Measurements from ENCODE around the gene ALK. TPM values are rescaled to one million over a fixed set of nuclear protein-coding genes. Genes with fewer than 3 reads are reported as not detected.

The ALK gene
- total RNA-seq, 2 donors from 2014 or later: 0.13 to 0.46 TPM

- TF ChIP-seq CTCF (conservative IDR thresholded peaks at IDR 0.05): no peak
- H3K4me1 ChIP-seq (ENCODE audit: control insufficient read depth, insufficient read depth, low read length): no peaks in the 10 kb centered on the region
- H3K9me3 ChIP-seq (ENCODE audit: control insufficient read depth, low read length): no peaks in the 10 kb centered on the region
- H3K4me3 ChIP-seq (ENCODE audit: low read length): no peak overlapping the region
- no peak overlapping the region for H3K9ac ChIP-seq (ENCODE audit: extremely low read depth, low read length, poor library complexity, severe bottlenecking)
- no peak for DNase-seq
- peaks cover 2% of the 10 kb centered on the region for H3K27me3 Mint-ChIP-seq (ENCODE audit: insufficient read depth)
- H3K27me3 ChIP-seq (ENCODE audit: control insufficient read depth, insufficient read depth, low read length, poor library complexity, severe bottlenecking): no peaks in the 10 kb centered on the region
- H3K36me3 ChIP-seq (ENCODE audit: control insufficient read depth, insufficient read depth, low read length): no peaks in the 10 kb centered on the region
- WGBS, 2 experiments (ENCODE audit: insufficient coverage in 1 of 2, insufficient read length in 1 of 2): 90 to 95% methylated on average over 2 of the region's 2 CpGs
- H3K27ac ChIP-seq (ENCODE audit: low read depth, low read length): no peak overlapping the region
- no peaks in the 10 kb centered on the region for H3K9me3 Mint-ChIP-seq
- H3K36me3 Mint-ChIP-seq (ENCODE audit: low read depth): no peaks in the 10 kb centered on the region
- peaks cover 3% of the 10 kb centered on the region for H3K4me1 Mint-ChIP-seq
- H3K27ac Mint-ChIP-seq: no peak overlapping the region
- H3K4me3 Mint-ChIP-seq: no peak overlapping the region
Observed at GRCh38 chr2:29573147-29573546, 348.2 kb downstream of the ALK start.

GRCh38 chr2:29570539-29570938, 350.8 kb downstream of the ALK start:
- no peaks in the 10 kb centered on the region for H3K9me3 Mint-ChIP-seq
- H3K9ac ChIP-seq (ENCODE audit: extremely low read depth, low read length, poor library complexity, severe bottlenecking): no peak overlapping the region
- no peaks in the 10 kb centered on the region for H3K4me1 Mint-ChIP-seq
- no peak overlapping the region for H3K4me3 ChIP-seq (ENCODE audit: low read length)
- H3K4me1 ChIP-seq (ENCODE audit: control insufficient read depth, insufficient read depth, low read length): no peaks in the 10 kb centered on the region
- no peak for TF ChIP-seq CTCF (conservative IDR thresholded peaks at IDR 0.05)
- DNase-seq: no peak
- no peaks in the 10 kb centered on the region for H3K36me3 ChIP-seq (ENCODE audit: control insufficient read depth, insufficient read depth, low read length)
- peaks cover 2% of the 10 kb centered on the region for H3K27me3 Mint-ChIP-seq (ENCODE audit: insufficient read depth)
- no peaks in the 10 kb centered on the region for H3K9me3 ChIP-seq (ENCODE audit: control insufficient read depth, low read length)
- H3K27me3 ChIP-seq (ENCODE audit: control insufficient read depth, insufficient read depth, low read length, poor library complexity, severe bottlenecking): no peaks in the 10 kb centered on the region
- H3K4me3 Mint-ChIP-seq: no peak overlapping the region
- no peak overlapping the region for H3K27ac Mint-ChIP-seq
- no peaks in the 10 kb centered on the region for H3K36me3 Mint-ChIP-seq (ENCODE audit: low read depth)
- H3K27ac ChIP-seq (ENCODE audit: low read depth, low read length): no peak overlapping the region
- WGBS, 2 experiments (ENCODE audit: insufficient coverage in 1 of 2, insufficient read length in 1 of 2): 95 to 96% methylated on average over 2 to 5 of the region's 5 CpGs

- H3K9me3 Mint-ChIP-seq: no peaks in the 10 kb centered on the region
- H3K4me1 Mint-ChIP-seq: no peaks in the 10 kb centered on the region
- no peak overlapping the region for H3K27ac Mint-ChIP-seq
- no peaks in the 10 kb centered on the region for H3K36me3 Mint-ChIP-seq (ENCODE audit: low read depth)
- H3K4me3 Mint-ChIP-seq: no peak overlapping the region
- no peak overlapping the region for H3K9ac ChIP-seq (ENCODE audit: extremely low read depth, low read length, poor library complexity, severe bottlenecking)
- DNase-seq: no peak
- H3K27ac ChIP-seq (ENCODE audit: low read depth, low read length): no peak overlapping the region
- peaks cover 2% of the 10 kb centered on the region for H3K27me3 Mint-ChIP-seq (ENCODE audit: insufficient read depth)
- WGBS, 2 experiments (ENCODE audit: insufficient coverage in 1 of 2, insufficient read length in 1 of 2): 73 to 78% methylated on average over 4 to 6 of the region's 6 CpGs
- no peaks in the 10 kb centered on the region for H3K4me1 ChIP-seq (ENCODE audit: control insufficient read depth, insufficient read depth, low read length)
- H3K27me3 ChIP-seq (ENCODE audit: control insufficient read depth, insufficient read depth, low read length, poor library complexity, severe bottlenecking): no peaks in the 10 kb centered on the region
- TF ChIP-seq CTCF (conservative IDR thresholded peaks at IDR 0.05): no peak
- H3K9me3 ChIP-seq (ENCODE audit: control insufficient read depth, low read length): no peaks in the 10 kb centered on the region
- H3K36me3 ChIP-seq (ENCODE audit: control insufficient read depth, insufficient read depth, low read length): no peaks in the 10 kb centered on the region
- no peak overlapping the region for H3K4me3 ChIP-seq (ENCODE audit: low read length)
Observed at GRCh38 chr2:29567906-29568520, 353.4 kb downstream of the ALK start.
